Measurements from ENCODE around the gene FXR2.

The FXR2 gene

GRCh38 chr17:7576432-7576937 lies 38.2 kb downstream of the FXR2 start:
- no peak for TF ChIP-seq CTCF (IDR thresholded peaks at IDR 0.05; ENCODE audit: low read depth, low read length, missing control alignments)
- H3K4me3 ChIP-seq (replicated peaks; ENCODE audit: low read depth, low read length), result peak overlapping the region; percentile 98; the same call in 1 of the 2 replicates
- no peak for DNase-seq (ENCODE audit: extremely low read depth, low read depth)

- DNase-seq (ENCODE audit: extremely low read depth, low read depth), result no peak
- TF ChIP-seq CTCF (IDR thresholded peaks at IDR 0.05; ENCODE audit: low read depth, low read length, missing control alignments), result no peak
- H3K4me3 ChIP-seq (replicated peaks; ENCODE audit: low read depth, low read length), result peak overlapping the region; percentile 98
Measured at GRCh38 chr17:7575959-7576358, 38.7 kb downstream of the FXR2 start.

DNA sequence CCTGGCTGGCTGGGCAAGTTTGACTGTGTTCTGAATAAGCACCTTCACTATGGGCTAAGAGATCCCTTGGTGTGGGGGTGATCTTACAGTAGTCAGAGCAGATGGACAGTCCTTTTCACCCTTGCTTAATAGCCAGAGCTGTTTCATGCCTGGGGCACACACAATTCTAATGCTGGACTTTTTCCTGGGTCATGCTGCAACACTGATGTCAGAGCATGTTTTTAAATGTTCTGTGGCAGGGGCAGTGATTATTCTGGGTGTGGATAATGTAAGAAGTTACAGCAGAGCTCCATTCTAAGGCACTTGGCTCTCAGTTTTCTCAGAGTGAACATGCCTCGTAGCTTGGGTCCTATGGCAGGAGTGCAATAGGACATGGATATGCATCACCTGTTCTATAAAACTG lies 39.2 kb downstream of the FXR2 start:
- H3K4me3 ChIP-seq (replicated peaks; ENCODE audit: low read depth, low read length), result peak overlapping the region; percentile 98
- TF ChIP-seq CTCF (IDR thresholded peaks at IDR 0.05; ENCODE audit: low read depth, low read length, missing control alignments), result no peak
- no peak for DNase-seq (ENCODE audit: extremely low read depth, low read depth)

DNA sequence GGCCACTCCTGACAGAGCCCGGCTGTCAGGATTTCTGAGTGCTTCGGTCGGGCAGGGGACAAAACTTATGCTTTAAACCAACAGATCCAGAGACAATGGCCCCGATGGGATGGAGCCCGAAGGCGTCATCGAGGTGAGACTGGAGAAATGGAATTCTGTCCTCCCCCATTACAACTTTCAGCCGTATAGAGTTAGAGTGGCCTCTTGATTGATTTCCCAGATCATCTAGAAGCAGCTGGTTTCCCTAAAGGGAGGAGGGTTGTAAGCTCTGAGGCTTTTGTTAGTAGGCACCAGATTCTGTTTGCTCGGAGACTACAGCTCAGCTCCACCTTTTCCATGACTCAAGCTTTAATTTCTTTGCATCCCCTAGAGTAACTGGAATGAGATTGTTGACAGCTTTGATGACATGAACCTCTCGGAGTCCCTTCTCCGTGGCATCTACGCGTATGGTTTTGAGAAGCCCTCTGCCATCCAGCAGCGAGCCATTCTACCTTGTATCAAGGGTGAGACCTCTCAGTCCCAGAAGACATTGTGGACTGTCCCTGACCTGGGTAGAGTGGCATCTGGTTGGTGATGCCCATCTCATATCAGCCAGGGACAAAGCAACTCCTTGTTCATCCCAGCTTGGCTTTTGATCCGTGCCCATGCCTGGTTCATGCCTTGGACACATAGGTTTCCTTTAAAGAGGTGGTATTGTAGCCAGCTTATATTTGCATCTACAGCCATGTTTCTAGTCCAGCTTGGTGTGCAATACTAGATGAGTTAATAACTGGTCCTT lies 40.3 kb downstream of the FXR2 start:
- DNase-seq (ENCODE audit: extremely low read depth, low read depth), result no peak
- peak overlapping the region; percentile 98 for H3K4me3 ChIP-seq (replicated peaks; ENCODE audit: low read depth, low read length)
- no peak for TF ChIP-seq CTCF (IDR thresholded peaks at IDR 0.05; ENCODE audit: low read depth, low read length, missing control alignments)

DNA sequence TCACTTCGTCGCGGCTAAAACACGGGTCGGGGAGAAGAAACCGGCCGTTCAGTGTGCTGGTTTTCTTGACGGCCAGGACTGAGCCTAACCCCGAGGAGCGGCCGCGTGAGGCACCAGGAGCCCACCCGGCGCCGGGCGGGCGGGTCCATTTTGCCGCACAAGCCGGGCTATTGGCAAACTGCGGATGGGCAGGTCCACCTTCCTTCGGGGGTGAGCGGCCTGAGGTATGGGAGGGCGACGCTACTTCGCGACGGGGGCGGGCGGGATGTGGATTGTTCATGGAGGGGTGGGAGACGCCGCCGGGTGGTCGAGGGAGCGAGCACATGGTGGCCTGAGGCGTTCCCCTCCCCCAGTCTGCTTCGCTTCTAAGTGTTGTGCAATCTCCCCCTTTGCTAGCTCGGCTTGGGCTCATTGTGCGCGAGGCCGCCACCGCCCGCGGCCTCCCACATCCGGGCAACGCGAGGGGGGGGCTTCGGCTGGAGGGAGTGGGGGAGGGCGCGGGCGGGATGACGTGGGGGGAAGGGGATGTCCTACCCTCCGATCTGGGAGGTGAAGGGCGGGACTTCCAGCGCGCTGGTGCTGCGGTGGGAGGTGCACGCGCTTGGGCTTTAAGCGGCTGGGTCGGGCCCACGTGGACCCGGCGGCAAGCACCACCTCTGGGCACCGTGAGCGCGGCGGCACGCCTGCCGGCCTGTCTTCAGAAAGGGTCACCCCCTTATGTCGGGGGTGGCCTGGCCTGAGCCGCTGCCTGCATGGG lies 41.2 kb downstream of the FXR2 start:
- TF ChIP-seq CTCF (IDR thresholded peaks at IDR 0.05; ENCODE audit: low read depth, low read length, missing control alignments), result no peak
- peak overlapping the region; percentile 98 for H3K4me3 ChIP-seq (replicated peaks; ENCODE audit: low read depth, low read length)
- no peak for DNase-seq (ENCODE audit: extremely low read depth, low read depth)

- no peak for TF ChIP-seq CTCF (IDR thresholded peaks at IDR 0.05; ENCODE audit: low read depth, low read length, missing control alignments)
- DNase-seq (ENCODE audit: extremely low read depth, low read depth), result peak; percentile 95
- H3K4me3 ChIP-seq (replicated peaks; ENCODE audit: low read depth, low read length), result peak overlapping the region; percentile 98
Measured at GRCh38 chr17:7572588-7573323, 41.9 kb downstream of the FXR2 start.
